ENCODE results near the gene ST6GAL1. TPM values are rescaled to one million over a fixed set of nuclear protein-coding genes. Genes with fewer than 3 reads are reported as not detected.

ST6GAL1 gene
- total and polyA plus RNA-seq, 2 of the 13 experiments (the other 11 are each of a cell fraction or from before 2014, with no cell fraction given): 79.9 to 164 TPM

GRCh38 chr3:186974824-186975313 lies 44.5 kb downstream of the ST6GAL1 start (continued):
- peak; percentile 82 for TF ChIP-seq FOXP4 (CRISPR knock-in tag; IDR thresholded peaks at IDR 0.05)
- peak; percentile 31; the same call in 1 of the 2 replicates for TF ChIP-seq YEATS2 (CRISPR knock-in tag; IDR thresholded peaks at IDR 0.05; ENCODE audit: borderline replicate concordance)
- TF ChIP-seq RARG (CRISPR knock-in tag; IDR thresholded peaks at IDR 0.05; ENCODE audit: low read depth): no peak
- TF ChIP-seq RNF219 (CRISPR knock-in tag; IDR thresholded peaks at IDR 0.05): no peak
- no peak; the same call in 1 of the 2 replicates for TF ChIP-seq ELF1 (CRISPR knock-in tag; IDR thresholded peaks at IDR 0.05)
- no peak for TF ChIP-seq ZNF383 (CRISPR knock-in tag; IDR thresholded peaks at IDR 0.05; ENCODE audit: borderline replicate concordance)
- TF ChIP-seq ZNF292 (CRISPR knock-in tag; IDR thresholded peaks at IDR 0.05; ENCODE audit: borderline replicate concordance, low read depth): peak; percentile 97
- no peak for TF ChIP-seq PTBP1 (IDR thresholded peaks at IDR 0.05; ENCODE audit: low read depth, low read length, poor library complexity, severe bottlenecking)
- TF ChIP-seq TCF7L2 (IDR thresholded peaks at IDR 0.05; ENCODE audit: low read depth, low read length): no peak
- peak; percentile 58; the same call in 1 of the 2 replicates for TF ChIP-seq HOMEZ (CRISPR knock-in tag; IDR thresholded peaks at IDR 0.05; ENCODE audit: low read depth)
- no peak for TF ChIP-seq NBN (conservative IDR thresholded peaks at IDR 0.05)
- TF ChIP-seq ZNF382 (CRISPR knock-in tag; IDR thresholded peaks at IDR 0.05; ENCODE audit: borderline replicate concordance): no peak
- peak; percentile 64; the same call in 1 of the 2 replicates for TF ChIP-seq ZGPAT (CRISPR knock-in tag; IDR thresholded peaks at IDR 0.05)
- no peak for TF ChIP-seq ZBTB44 (CRISPR knock-in tag; IDR thresholded peaks at IDR 0.05)
- TF ChIP-seq HBP1 (CRISPR knock-in tag; IDR thresholded peaks at IDR 0.05; ENCODE audit: low read depth): no peak
- TF ChIP-seq MED8 (CRISPR knock-in tag; IDR thresholded peaks at IDR 0.05; ENCODE audit: insufficient replicate concordance): peak; percentile 57

All from HepG2 (cell line).